Activated naive CD4-positive, alpha-beta T cell treated with anti-CD3 and anti-CD28 coated beads for 36 hours (primary cell): Measurements from ENCODE around the gene GTF3C5. TPM values are rescaled to one million over a fixed set of nuclear protein-coding genes. Genes with fewer than 3 reads are reported as not detected.
"Not testable (repeated sequence)": the region's sequence is repeated elsewhere in the genome, so short reads cannot be mapped to it uniquely, and the experiment has no call there.

Source experiments
- CTCF ChIA-PET: fragments of 350-600 bp; sonication (Branson Sonifier 250); formaldehyde crosslinking; loops from one replicate; lab custom pipeline; 2021; ENCODE audit warnings: antibody characterized with exemption; lab: Charles Lee
- DNase-seq: peaks from one replicate; pipeline ENCODE4 v3.0.0-alpha.2; 2020
- H3K27ac Mint-ChIP-seq: one replicate; pipeline ENCODE4 v1.8.0; 2021; ENCODE audit warnings: mild to moderate bottlenecking, mixed read lengths
- H3K27me3 Mint-ChIP-seq: one replicate; pipeline ENCODE4 v1.8.0; 2021; ENCODE audit warnings: low read depth, mixed read lengths
- H3K36me3 Mint-ChIP-seq: one replicate; pipeline ENCODE4 v1.8.0; 2021; ENCODE audit warnings: low read depth, mixed read lengths
- H3K4me1 Mint-ChIP-seq: one replicate; pipeline ENCODE4 v1.8.0; 2021; ENCODE audit warnings: low read depth, mixed read lengths
- H3K4me3 Mint-ChIP-seq: one replicate; pipeline ENCODE4 v1.8.0; 2021; ENCODE audit warnings: mild to moderate bottlenecking, moderate library complexity, mixed read lengths
- H3K9me3 Mint-ChIP-seq: one replicate; pipeline ENCODE4 v1.8.0; 2021; ENCODE audit warnings: mixed read lengths
- intact Hi-C: fragments of 100-400 bp; cut with micrococcal nuclease; formaldehyde crosslinking; loops from one replicate; pipeline ENCODE4 v1.15.1; 2023
- total RNA-seq, 2 experiments: library from RNA; stranded (reverse); gene quantifications; one replicate each; pipeline ENCODE4 v1.2.3, GENCODE V29; 2021

The GTF3C5 gene
- total RNA-seq, 2 experiments from 2014 or later, result 102 to 108 TPM

DNA sequence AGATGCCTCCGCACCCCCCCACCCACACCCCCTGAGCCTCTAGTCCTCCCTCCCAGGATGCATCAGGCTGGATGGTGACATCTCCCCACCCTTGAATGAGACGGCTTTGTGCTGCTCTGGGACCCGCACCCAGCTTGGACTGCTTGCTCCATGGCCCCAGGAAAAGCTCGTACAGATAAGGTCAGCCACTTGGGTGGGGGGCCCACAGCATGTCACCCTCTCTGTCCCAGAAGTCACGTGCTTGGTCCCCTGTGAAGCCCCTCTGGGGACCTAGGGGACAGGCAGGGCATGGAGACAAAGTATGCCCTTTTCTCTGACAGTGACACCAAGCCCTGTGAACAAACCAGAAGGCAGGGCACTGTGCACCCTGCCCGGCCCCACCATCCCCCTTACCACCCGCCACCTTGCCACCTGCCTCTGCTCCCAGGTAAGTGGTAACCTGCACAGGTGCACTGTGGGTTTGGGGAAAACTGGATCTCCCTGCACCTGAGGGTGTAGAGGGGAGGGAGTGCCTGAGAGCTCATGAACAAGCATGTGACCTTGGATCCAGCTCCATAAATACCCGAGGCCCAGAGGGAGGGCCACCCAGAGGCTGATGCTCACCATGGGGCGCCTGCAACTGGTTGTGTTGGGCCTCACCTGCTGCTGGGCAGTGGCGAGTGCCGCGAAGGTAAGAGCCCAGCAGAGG, 51.3 kb downstream of the GTF3C5 start:
- H3K4me3 Mint-ChIP-seq, H3K9me3 Mint-ChIP-seq, intact Hi-C loops, H3K4me1 Mint-ChIP-seq, H3K27ac Mint-ChIP-seq, H3K36me3 Mint-ChIP-seq, CTCF ChIA-PET, DNase-seq, H3K27me3 Mint-ChIP-seq: not testable (repeated sequence)

DNA sequence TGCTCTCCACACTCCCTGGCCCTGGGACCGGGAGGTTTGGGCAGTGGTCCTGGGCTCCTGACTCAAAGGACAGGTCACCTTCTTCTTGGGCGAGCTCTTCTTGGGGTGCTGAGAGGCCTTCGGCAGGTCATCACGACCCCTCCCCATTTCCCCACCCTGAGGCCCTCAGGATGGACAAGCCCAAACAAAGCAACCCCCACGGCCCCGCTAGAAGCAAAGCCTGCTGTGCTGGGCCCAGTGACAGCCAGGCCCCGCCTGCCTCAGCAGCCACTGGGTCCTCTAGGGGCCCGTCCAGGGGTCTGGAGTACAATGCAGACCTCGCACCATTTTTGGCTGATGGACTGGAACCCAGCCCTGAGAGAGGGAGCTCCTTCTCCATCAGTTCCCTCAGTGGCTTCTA, 52.9 kb downstream of the GTF3C5 start:
- H3K27ac Mint-ChIP-seq, intact Hi-C loops, H3K36me3 Mint-ChIP-seq, H3K27me3 Mint-ChIP-seq, H3K4me3 Mint-ChIP-seq, DNase-seq, H3K9me3 Mint-ChIP-seq, H3K4me1 Mint-ChIP-seq, CTCF ChIA-PET: not testable (repeated sequence)

DNA sequence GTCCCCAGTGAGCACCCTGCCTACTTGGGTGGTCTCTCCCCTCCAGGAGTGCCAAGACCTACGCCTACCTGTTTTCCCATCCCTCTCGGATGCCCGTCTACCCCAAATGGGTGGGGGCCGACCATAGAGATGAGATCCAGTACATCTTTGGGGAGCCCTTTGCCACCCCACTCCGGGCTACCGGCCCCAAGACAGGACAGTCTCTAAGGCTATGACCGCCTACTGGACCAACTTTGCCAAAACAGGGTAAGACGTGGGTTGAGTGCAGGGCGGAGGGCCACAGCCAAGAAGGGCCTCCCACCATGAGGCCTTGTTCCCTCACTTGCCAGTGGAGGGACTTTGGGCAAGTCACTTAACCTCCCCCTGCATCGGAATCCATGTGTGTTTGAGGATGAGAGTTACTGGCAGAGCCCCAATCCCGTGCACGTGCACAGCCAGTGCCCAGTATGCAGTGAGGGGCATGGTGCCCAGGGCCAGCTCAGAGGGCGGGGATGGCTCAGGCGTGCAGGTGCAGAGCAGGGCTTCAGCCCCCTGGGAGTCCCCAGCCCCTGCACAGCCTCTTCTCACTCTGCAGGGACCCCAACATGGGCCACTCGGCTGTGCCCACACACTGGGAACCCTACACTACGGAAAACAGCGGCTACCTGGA, 55.5 kb downstream of the GTF3C5 start:
- H3K36me3 Mint-ChIP-seq, H3K27ac Mint-ChIP-seq, H3K9me3 Mint-ChIP-seq, CTCF ChIA-PET, DNase-seq, H3K27me3 Mint-ChIP-seq, H3K4me1 Mint-ChIP-seq, H3K4me3 Mint-ChIP-seq, intact Hi-C loops: not testable (repeated sequence)

DNA sequence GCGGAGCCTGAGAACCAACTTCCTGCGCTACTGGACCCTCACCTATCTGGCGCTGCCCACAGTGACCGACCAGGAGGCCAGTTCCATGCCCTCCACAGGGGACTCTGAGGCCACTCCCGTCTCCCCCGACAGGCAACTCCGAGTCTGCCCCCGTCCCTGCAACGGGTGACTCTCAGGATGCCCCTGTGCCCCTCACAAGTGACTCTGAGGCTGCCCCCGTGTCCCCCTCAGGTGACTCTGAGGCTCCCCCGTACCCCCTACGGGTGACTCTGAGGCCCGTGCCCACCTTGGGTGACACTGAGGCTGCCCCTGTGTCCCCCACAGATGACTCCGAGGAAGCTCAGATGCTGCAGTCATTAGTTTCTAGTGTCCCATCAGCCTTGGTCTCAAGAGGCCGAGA, 56.1 kb downstream of the GTF3C5 start:
- CTCF ChIA-PET, result no interaction called here
- Mint-ChIP-seq H3K9me3 (no peaks in the 10 kb centered on the region), H3K27ac (no peak overlapping the region), H3K4me1 (no peaks in the 10 kb centered on the region), H3K27me3 (no peaks in the 10 kb centered on the region), H3K36me3 (no peaks in the 10 kb centered on the region), H3K4me3 (no peak overlapping the region)
- DNase-seq, result no peak
- intact Hi-C loops, result no loop called here

DNA sequence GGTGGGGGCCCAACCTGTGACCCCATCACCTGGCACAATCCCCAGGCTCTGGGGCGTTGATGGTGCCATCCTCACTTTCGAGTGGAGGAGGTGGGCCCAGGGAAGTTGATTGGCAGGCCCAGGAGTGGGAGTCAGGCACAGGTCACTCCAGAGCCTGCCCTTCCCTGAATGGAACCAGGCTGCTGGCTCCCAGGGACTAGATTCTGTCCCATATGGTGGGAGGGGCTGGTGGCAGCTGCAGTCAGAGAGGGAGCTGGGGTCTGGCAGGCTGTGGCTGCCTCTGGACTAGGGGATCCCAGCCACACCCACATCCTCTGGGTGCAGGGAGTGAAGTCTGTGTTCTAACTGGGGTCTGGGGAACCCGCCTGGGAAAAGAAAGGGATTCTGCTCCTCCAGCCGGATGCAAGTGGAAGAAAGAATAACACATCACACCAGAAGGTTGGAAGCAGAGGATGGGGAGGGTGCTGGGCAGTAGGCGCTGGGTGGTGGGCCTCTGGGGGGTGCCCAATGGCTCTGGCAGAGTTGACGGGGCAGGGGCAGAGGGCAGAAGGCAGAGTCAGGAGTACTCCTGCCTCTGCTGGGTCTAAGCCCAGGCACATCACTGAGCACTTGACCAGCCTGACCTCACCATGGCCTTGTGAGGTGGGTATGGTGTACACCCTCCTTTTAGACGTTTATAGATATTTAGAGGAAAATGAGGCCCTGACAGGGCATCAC, 56.8 kb downstream of the GTF3C5 start:
- intact Hi-C loops, result no loop called here
- H3K36me3 Mint-ChIP-seq, result no peaks in the 10 kb centered on the region
- H3K27me3 Mint-ChIP-seq, result no peaks in the 10 kb centered on the region
- H3K4me1 Mint-ChIP-seq, result no peaks in the 10 kb centered on the region
- H3K27ac Mint-ChIP-seq, result no peak overlapping the region
- CTCF ChIA-PET, result no interaction called here
- no peaks in the 10 kb centered on the region for H3K9me3 Mint-ChIP-seq
- H3K4me3 Mint-ChIP-seq, result no peak overlapping the region
- no peak for DNase-seq

DNA sequence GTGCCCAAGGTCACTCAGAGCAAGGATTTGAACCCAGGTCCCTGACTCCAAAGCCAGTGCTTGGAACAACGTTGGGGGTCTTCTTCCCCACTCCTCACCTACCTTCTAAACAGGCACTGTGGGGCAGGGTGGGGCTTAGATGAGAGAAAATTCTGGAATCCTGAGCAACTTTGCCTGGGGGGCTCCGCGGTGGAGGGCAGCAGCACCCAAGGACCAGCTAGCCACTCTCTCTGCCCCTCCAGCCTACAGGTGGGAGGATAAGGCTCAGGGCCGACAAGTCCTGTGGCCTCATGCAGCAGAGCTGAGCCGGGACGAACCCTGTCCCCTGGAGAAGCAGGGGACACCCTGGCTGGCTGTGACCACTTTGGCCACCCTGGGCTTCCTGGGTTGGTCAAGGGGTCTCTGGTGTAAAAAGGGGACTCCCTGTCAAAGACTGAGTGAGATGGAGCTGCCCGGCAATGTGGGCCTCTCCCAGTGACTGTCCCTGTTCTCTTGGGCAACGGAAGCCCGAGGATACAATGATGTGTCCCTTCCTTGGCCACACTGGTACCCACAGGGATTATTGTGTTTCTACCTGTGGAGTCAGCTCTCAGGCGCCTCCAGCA, 57.5 kb downstream of the GTF3C5 start:
- Mint-ChIP-seq H3K27ac (no peak overlapping the region), H3K27me3 (no peaks in the 10 kb centered on the region), H3K4me1 (no peaks in the 10 kb centered on the region), H3K36me3 (no peaks in the 10 kb centered on the region), H3K9me3 (no peaks in the 10 kb centered on the region), H3K4me3 (no peak overlapping the region)
- CTCF ChIA-PET, result no interaction called here
- no peak for DNase-seq
- intact Hi-C loops, result no loop called here

DNA sequence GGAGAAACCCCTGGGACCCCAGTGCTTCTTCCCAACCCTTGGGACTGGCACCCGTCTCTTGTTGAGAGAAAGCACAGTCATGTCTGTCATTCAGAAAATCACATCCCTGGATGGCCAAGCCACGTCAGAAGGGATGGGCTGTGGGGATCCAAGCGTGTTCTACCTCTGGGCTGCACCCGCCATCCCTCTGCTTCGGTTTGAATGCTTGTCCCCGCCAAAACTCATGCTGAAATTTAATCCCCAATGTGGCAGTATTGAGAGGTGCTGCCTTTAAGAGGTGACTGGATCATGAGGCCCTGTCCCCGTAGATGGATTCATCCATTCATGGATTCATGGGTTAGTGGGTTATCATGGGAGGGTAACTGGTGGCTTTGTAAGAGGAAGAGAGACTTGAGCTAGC, 58.0 kb downstream of the GTF3C5 start:
- Mint-ChIP-seq H3K36me3 (no peaks in the 10 kb centered on the region), H3K27me3 (no peaks in the 10 kb centered on the region), H3K4me1 (no peaks in the 10 kb centered on the region), H3K9me3 (no peaks in the 10 kb centered on the region), H3K4me3 (no peak overlapping the region), H3K27ac (no peak overlapping the region)
- CTCF ChIA-PET, result no interaction called here
- intact Hi-C loops, result no loop called here
- DNase-seq, result no peak

DNA sequence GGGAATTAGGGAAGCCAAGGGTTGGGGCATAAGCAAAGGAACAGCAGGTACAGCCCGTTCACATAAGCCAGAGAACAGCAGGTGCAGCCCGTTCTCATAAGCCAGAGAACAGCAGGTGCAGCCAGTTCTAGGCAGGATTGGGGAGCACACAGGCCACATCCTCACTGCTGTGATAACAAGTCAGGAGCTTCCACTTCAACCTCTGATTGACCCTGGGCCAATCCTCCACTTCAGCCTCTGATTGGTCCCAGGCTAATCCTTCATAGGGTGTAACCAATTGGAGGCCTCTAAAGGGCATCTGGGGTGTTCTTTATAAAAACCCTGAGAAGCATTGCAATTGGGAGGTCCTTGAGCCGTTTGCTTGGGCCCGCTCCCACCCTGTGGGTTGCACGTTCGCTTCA, 58.5 kb downstream of the GTF3C5 start:
- H3K27me3 Mint-ChIP-seq, result no peaks in the 10 kb centered on the region
- CTCF ChIA-PET, result no interaction called here
- intact Hi-C loops, result no loop called here
- H3K4me3 Mint-ChIP-seq, result no peak overlapping the region
- H3K27ac Mint-ChIP-seq, result no peak overlapping the region
- no peak for DNase-seq
- H3K9me3 Mint-ChIP-seq, result no peaks in the 10 kb centered on the region
- no peaks in the 10 kb centered on the region for H3K36me3 Mint-ChIP-seq
- H3K4me1 Mint-ChIP-seq, result no peaks in the 10 kb centered on the region

DNA sequence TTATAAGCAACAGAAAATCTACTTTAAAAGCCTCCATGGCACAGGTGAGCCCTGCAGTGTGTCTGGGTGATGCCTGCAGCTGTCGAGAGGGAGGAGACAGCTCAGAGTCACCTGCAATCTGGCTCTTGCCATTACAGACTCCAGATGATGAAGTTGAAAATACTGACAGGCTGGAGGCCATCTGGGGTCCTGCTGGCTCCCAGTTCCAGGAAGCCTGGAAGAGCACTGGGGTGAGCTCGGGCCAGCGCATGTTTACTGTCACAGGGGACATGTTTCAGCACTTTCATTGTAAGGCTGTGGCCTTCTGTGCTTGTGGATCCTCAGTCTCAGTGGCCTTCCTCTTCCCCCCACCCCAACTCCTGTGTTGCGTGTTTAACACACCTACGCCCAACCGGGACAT, 59.4 kb downstream of the GTF3C5 start:
- no peaks in the 10 kb centered on the region for H3K27me3 Mint-ChIP-seq
- H3K9me3 Mint-ChIP-seq, result no peaks in the 10 kb centered on the region
- H3K36me3 Mint-ChIP-seq, result no peaks in the 10 kb centered on the region
- intact Hi-C loops, result no loop called here
- no peaks in the 10 kb centered on the region for H3K4me1 Mint-ChIP-seq
- CTCF ChIA-PET, result no interaction called here
- no peak for DNase-seq
- H3K4me3 Mint-ChIP-seq, result no peak overlapping the region
- no peak overlapping the region for H3K27ac Mint-ChIP-seq

DNA sequence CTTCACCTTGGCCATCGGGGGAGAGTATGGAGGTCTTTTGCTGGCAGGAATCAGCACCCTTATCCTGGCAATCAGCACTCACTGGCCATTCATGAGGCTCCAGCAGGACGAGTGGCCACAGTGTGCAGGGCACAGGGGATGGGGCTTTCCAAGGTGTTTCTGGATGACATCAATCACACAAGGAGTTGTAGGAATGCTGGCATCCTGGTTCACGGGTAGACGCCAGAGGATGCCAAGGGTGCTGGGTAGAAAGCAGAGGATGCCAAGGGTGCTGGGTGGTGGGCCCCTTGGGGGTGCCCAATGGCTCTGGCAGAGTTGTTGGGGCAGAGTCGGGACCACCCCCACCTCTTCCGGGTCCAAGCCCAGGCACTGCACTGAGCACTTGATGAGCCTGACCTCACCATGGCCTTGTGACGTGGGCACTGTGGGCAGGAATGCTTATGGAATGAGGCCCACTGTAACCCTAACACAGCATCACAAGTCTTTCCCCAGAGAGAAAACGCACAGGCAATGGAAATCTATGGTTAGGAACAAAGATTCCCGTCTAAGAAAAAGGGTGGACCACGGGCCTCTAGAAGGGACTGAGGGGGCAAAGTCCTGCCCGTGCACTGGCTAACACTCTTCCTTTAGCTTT, 60.1 kb downstream of the GTF3C5 start:
- intact Hi-C loops, result no loop called here
- H3K27ac Mint-ChIP-seq, result peak overlapping the region; percentile 14

DNA sequence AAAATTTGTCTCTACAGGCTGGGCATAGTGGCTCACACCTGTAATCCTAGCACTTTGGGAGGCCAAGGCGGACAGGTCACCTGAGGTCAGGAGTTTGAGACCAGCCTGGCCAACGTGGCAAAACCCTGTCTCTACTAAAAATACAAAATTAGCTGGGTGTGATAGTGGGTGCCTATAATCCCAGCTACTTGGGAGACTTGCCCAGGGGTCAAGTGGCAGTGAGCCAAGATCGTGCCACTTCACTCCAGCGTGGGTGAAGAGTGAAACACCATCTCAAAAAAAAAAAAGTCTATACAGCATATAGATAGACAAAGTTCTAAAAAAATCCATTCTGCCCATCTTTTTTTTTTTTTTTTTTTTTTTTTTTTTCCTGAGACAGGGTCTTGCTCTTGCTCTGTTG, 63.6 kb downstream of the GTF3C5 start:
- H3K27me3 Mint-ChIP-seq, H3K27ac Mint-ChIP-seq, H3K4me1 Mint-ChIP-seq, intact Hi-C loops, DNase-seq, H3K4me3 Mint-ChIP-seq: not testable (repeated sequence)
- Mint-ChIP-seq H3K9me3 (peaks cover 15% of the 10 kb centered on the region), H3K36me3 (peaks cover 35% of the 10 kb centered on the region)
- CTCF ChIA-PET, result interaction anchor here (1.3 kb wide), 1 partner anchor 50 kb away, joined by 6 read pairs; no protein-coding TSS in a partner anchor

More for the DNA sequence above, 60.1 kb downstream of the GTF3C5 start:
- peaks cover 3% of the 10 kb centered on the region for H3K36me3 Mint-ChIP-seq
- H3K4me3 Mint-ChIP-seq, result no peak overlapping the region
- no peaks in the 10 kb centered on the region for H3K27me3 Mint-ChIP-seq
- H3K4me1 Mint-ChIP-seq, result no peaks in the 10 kb centered on the region
- DNase-seq, result no peak
- CTCF ChIA-PET, result no interaction called here
- H3K9me3 Mint-ChIP-seq, result peaks cover 6% of the 10 kb centered on the region

DNA sequence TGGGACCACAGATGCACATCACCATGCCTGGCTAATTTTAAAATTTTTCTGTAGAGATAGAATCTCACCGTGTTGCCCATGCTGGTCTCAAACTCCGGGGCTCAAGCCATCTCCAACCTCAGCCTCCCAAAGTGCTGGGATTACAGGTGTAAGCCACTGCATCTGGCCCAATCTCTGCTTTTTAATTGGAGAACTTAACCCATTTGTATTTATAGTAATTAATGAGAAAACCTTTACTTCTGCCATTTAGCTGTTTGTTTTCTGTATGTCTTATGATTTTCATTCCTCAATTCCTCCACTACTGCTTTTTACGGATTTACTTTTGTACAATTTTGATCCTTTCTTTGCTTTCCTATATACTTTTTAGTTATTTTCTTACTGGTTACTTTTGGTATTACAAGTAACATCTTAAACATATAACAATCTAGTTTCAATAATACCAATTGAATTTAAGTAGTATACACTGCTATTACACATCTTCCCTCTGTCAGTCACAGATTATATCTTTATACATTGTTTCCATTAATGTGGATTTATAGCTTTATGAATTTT, 64.1 kb downstream of the GTF3C5 start:
- H3K27ac Mint-ChIP-seq, result no peak overlapping the region
- no peaks in the 10 kb centered on the region for H3K4me1 Mint-ChIP-seq
- no peak for DNase-seq
- H3K27me3 Mint-ChIP-seq, result no peaks in the 10 kb centered on the region
- intact Hi-C loops, result no loop called here
- H3K4me3 Mint-ChIP-seq, result no peak overlapping the region
- peaks cover 15% of the 10 kb centered on the region for H3K9me3 Mint-ChIP-seq
- CTCF ChIA-PET, result interaction anchor here (1.3 kb wide), 1 partner anchor 49 kb away, joined by 6 read pairs; no protein-coding TSS in a partner anchor
- peaks cover 38% of the 10 kb centered on the region for H3K36me3 Mint-ChIP-seq
